ENCODE data around the gene OR9I1.

OR9I1 gene

GRCh38 chr11:58125469-58125868 lies at the start of gene OR9I1:
Gene OR9I1 (minus strand): TSS chr11:58125530. CDS start chr11:58119444, 6,086 bp downstream.
- DNase-seq (ENCODE audit: low read depth in 1 of 2, low spot score in 1 of 2) = no peak

GRCh38 chr11:58165504-58166106 lies 40.3 kb upstream of the OR9I1 start:
- DNase-seq (ENCODE audit: low read depth in 1 of 2, low spot score in 1 of 2) = no peak

- DNase-seq (ENCODE audit: low read depth in 1 of 2, low spot score in 1 of 2) = no peak
Observed at GRCh38 chr11:58164990-58165389, 39.7 kb upstream of the OR9I1 start.

GRCh38 chr11:58164389-58164788 lies 39.1 kb upstream of the OR9I1 start:
- no peak for DNase-seq (ENCODE audit: low read depth in 1 of 2, low spot score in 1 of 2)

GRCh38 chr11:58152781-58153180 lies 27.5 kb upstream of the OR9I1 start:
- no peak for DNase-seq (ENCODE audit: low read depth in 1 of 2, low spot score in 1 of 2)

GRCh38 chr11:58142761-58143160 lies 17.4 kb upstream of the OR9I1 start:
- no peak for DNase-seq (ENCODE audit: low read depth in 1 of 2, low spot score in 1 of 2)

- no peak for DNase-seq (ENCODE audit: low read depth in 1 of 2, low spot score in 1 of 2)
Observed at GRCh38 chr11:58135171-58135570, 9.8 kb upstream of the OR9I1 start.

- DNase-seq (ENCODE audit: low read depth in 1 of 2, low spot score in 1 of 2) = no peak
Observed at GRCh38 chr11:58134151-58134550, 8.8 kb upstream of the OR9I1 start.

GRCh38 chr11:58133309-58134076 lies 8.2 kb upstream of the OR9I1 start:
- no peak for DNase-seq (ENCODE audit: low read depth in 1 of 2, low spot score in 1 of 2)

GRCh38 chr11:58127350-58127749 lies 2.0 kb upstream of the OR9I1 start:
- DNase-seq (ENCODE audit: low read depth in 1 of 2, low spot score in 1 of 2) = no peak

- no peak for DNase-seq (ENCODE audit: low read depth in 1 of 2, low spot score in 1 of 2)
Observed at GRCh38 chr11:58121096-58121495, 4.2 kb downstream of the OR9I1 start.

GRCh38 chr11:58097437-58097836 lies 27.9 kb downstream of the OR9I1 start:
- DNase-seq (ENCODE audit: low read depth in 1 of 2, low spot score in 1 of 2) = no peak

GRCh38 chr11:58086528-58086927 lies 38.8 kb downstream of the OR9I1 start:
- no peak for DNase-seq (ENCODE audit: low read depth in 1 of 2, low spot score in 1 of 2)

- no peak for DNase-seq (ENCODE audit: low read depth in 1 of 2, low spot score in 1 of 2)
Observed at GRCh38 chr11:58075781-58076180, 49.5 kb downstream of the OR9I1 start.

GRCh38 chr11:58070585-58070984 lies 54.7 kb downstream of the OR9I1 start:
- DNase-seq (ENCODE audit: low read depth in 1 of 2, low spot score in 1 of 2) = no peak

- DNase-seq (ENCODE audit: low read depth in 1 of 2, low spot score in 1 of 2) = no peak
Observed at GRCh38 chr11:58068655-58069054, 56.7 kb downstream of the OR9I1 start.

- DNase-seq (ENCODE audit: low read depth in 1 of 2, low spot score in 1 of 2) = no peak
Observed at GRCh38 chr11:58067685-58068084, 57.6 kb downstream of the OR9I1 start.
